GM23338 (cell line): ENCODE measurements around the gene TRMT61A. TPM values are rescaled to one million over a fixed set of nuclear protein-coding genes. Genes with fewer than 3 reads are reported as not detected.

Experiments used
- ATAC-seq: fragments of 200-7000 bp; cut with Tn5 transposase; 3 replicates; pipeline ENCODE4 v1.9.1; 2020
- DNase-seq: peaks from one replicate; pipeline ENCODE4 v3.0.0-alpha.2; 2015; ENCODE audit warnings: low spot score
- H2AFZ ChIP-seq: fragments of 200-600 bp; sonication (generic); 2 replicates; pipeline ENCODE4 v1.8.0; 2016; ENCODE audit warnings: antibody characterized with exemption, mild to moderate bottlenecking, moderate library complexity
- H3F3A ChIP-seq: fragments of 200-600 bp; sonication (generic); replicated peaks from 2 replicates; pipeline ENCODE4 v1.8.0; 2017; ENCODE audit warnings: antibody characterized with exemption, mixed run types, low read depth
- H3K27ac ChIP-seq: fragments of 200-600 bp; sonication (generic); 2 replicates; pipeline ENCODE4 v1.6.1; 2016; ENCODE audit warnings: low read depth
- H3K27me3 ChIP-seq: fragments of 200-600 bp; sonication (generic); 2 replicates; pipeline ENCODE4 v1.8.0; 2016; ENCODE audit warnings: mild to moderate bottlenecking, mixed run types, moderate library complexity; ENCODE audit not compliant: insufficient read depth
- H3K36me3 ChIP-seq: fragments of 200-600 bp; sonication (generic); 2 replicates; pipeline ENCODE4 v1.8.0; 2016; ENCODE audit warnings: mild to moderate bottlenecking; ENCODE audit not compliant: insufficient read depth
- H3K4me1 ChIP-seq: fragments of 200-600 bp; sonication (generic); 2 replicates; pipeline ENCODE4 v1.8.0; 2016; ENCODE audit warnings: mild to moderate bottlenecking, moderate library complexity; ENCODE audit not compliant: insufficient read depth
- H3K4me2 ChIP-seq: fragments of 200-600 bp; sonication (generic); 2 replicates; pipeline ENCODE4 v1.7.1; 2017; ENCODE audit warnings: mixed run types
- H3K4me3 ChIP-seq: fragments of 200-600 bp; sonication (generic); 2 replicates; pipeline ENCODE4 v1.6.1; 2016; ENCODE audit warnings: mixed run types
- H3K79me2 ChIP-seq: fragments of 200-600 bp; sonication (generic); replicated peaks from 2 replicates; pipeline ENCODE4 v1.8.0; 2017; ENCODE audit warnings: mild to moderate bottlenecking; ENCODE audit not compliant: insufficient read depth
- H3K9me2 ChIP-seq: fragments of 200-600 bp; sonication (generic); 2 replicates; pipeline ENCODE4 v1.8.0; 2017; ENCODE audit not compliant: insufficient read depth
- H4K20me1 ChIP-seq: fragments of 200-600 bp; sonication (generic); replicated peaks from 2 replicates; pipeline ENCODE4 v1.8.0; 2017; ENCODE audit warnings: mild to moderate bottlenecking; ENCODE audit not compliant: insufficient read depth
- H3K27ac Mint-ChIP-seq: 2 replicates; pipeline ENCODE4 v1.8.0; 2020; ENCODE audit warnings: inconsistent platforms, mild to moderate bottlenecking, moderate library complexity, mixed read lengths
- H3K27me3 Mint-ChIP-seq: 3 replicates; pipeline ENCODE4 v1.8.0; 2022; ENCODE audit warnings: low read depth, mild to moderate bottlenecking, moderate library complexity, mixed read lengths, inconsistent platforms; ENCODE audit not compliant: insufficient read depth, poor library complexity
- H3K36me3 Mint-ChIP-seq: 3 replicates; pipeline ENCODE4 v1.8.0; 2021; ENCODE audit warnings: low read depth, mild to moderate bottlenecking, inconsistent platforms, moderate library complexity, mixed read lengths
- H3K4me1 Mint-ChIP-seq: 3 replicates; pipeline ENCODE4 v1.8.0; 2020; ENCODE audit warnings: mild to moderate bottlenecking, inconsistent platforms, mixed read lengths
- H3K4me3 Mint-ChIP-seq: 3 replicates; pipeline ENCODE4 v1.8.0; 2021; ENCODE audit warnings: moderate library complexity, mild to moderate bottlenecking, inconsistent platforms, mixed read lengths
- H3K9me3 Mint-ChIP-seq: 3 replicates; pipeline ENCODE4 v1.8.0; 2020; ENCODE audit warnings: moderate library complexity, mild to moderate bottlenecking, inconsistent platforms, mixed read lengths
- CREB1 ChIP-seq: fragments of 250-450 bp; sonication (Bioruptor Pico); IDR thresholded peaks from 2 replicates; pipeline ENCODE4 v1.5.0; 2020; ENCODE audit warnings: low read depth, mild to moderate bottlenecking, moderate library complexity
- CTCF ChIP-seq, 2 experiments: fragments of 200-600 bp in 1 of 2; sonication (generic) in 1 of 2; conservative IDR thresholded peaks; 2 replicates each; pipeline versions ENCODE4 v1.5.1 to v1.6.1; 2016 to 2017; ENCODE audit warnings: antibody characterized with exemption in 2 of 2, low read depth in 2 of 2, mild to moderate bottlenecking in 2 of 2, moderate library complexity in 1 of 2
- ETS1 ChIP-seq: IDR thresholded peaks from 2 replicates; pipeline ENCODE4 v1.6.1; 2016; ENCODE audit warnings: antibody characterized with exemption
- EZH2 ChIP-seq: fragments of 200-600 bp; sonication (generic); IDR thresholded peaks from one replicate; pipeline ENCODE4 v1.8.0; 2017; ENCODE audit warnings: antibody characterized with exemption, mild to moderate bottlenecking, low read depth; ENCODE audit not compliant: unreplicated experiment
- EZH2phosphoT487 ChIP-seq: fragments of 200-600 bp; sonication (generic); IDR thresholded peaks from one replicate; pipeline ENCODE4 v1.8.1; 2018; ENCODE audit warnings: antibody characterized with exemption; ENCODE audit not compliant: unreplicated experiment
- JUNB ChIP-seq: IDR thresholded peaks from one replicate; pipeline ENCODE4 v1.6.1; 2016; ENCODE audit warnings: antibody characterized with exemption; ENCODE audit not compliant: unreplicated experiment
- NANOG ChIP-seq: IDR thresholded peaks from 2 replicates; pipeline ENCODE4 v1.6.1; 2016; ENCODE audit warnings: antibody characterized with exemption, borderline replicate concordance
- POLR2AphosphoS5 ChIP-seq: IDR thresholded peaks from 2 replicates; pipeline ENCODE4 v1.6.1; 2016; ENCODE audit warnings: antibody characterized with exemption, low read depth
- REST ChIP-seq: IDR thresholded peaks from one replicate; pipeline ENCODE4 v1.6.1; 2018; ENCODE audit warnings: antibody characterized with exemption; ENCODE audit not compliant: unreplicated experiment
- STAT1 ChIP-seq: IDR thresholded peaks from one replicate; pipeline ENCODE4 v1.6.1; 2016; ENCODE audit warnings: antibody characterized with exemption; ENCODE audit not compliant: unreplicated experiment
- ZNF114 ChIP-seq: fragments of 250-450 bp; sonication (Bioruptor Pico); IDR thresholded peaks from 2 replicates; pipeline ENCODE4 v1.5.0; 2020; ENCODE audit warnings: mild to moderate bottlenecking, moderate library complexity
- ZNF331 ChIP-seq: fragments of 250-450 bp; sonication (Bioruptor Pico); IDR thresholded peaks from 2 replicates; pipeline ENCODE4 v1.5.0; 2020; ENCODE audit warnings: low read depth, mild to moderate bottlenecking, moderate library complexity
- ZNF462 ChIP-seq: fragments of 250-450 bp; sonication (Bioruptor Pico); IDR thresholded peaks from 2 replicates; pipeline ENCODE4 v1.5.0; 2020; ENCODE audit warnings: mild to moderate bottlenecking, moderate library complexity
- polyA plus RNA-seq: library from polyadenylated mRNA; unstranded; fragments of >200 nt; fragmentation: Nextera tagmentation; extraction: Ambion mirVana; gene quantifications from 2 replicates; pipeline ENCODE4 v1.2.1, GENCODE V29; 2016
- total RNA-seq: library from RNA; depleted of rRNA; stranded (reverse); fragments of >200 nt; shearing (Covaris generic); gene quantifications from 2 replicates; pipeline ENCODE4 v1.2.3, GENCODE V29; 2014

TRMT61A gene
- total and polyA plus RNA-seq, 2 experiments from 2014 or later: 13.4 to 28.2 TPM

GRCh38 chr14:103545915-103546651 is 17.1 kb downstream of the TRMT61A start:
- no peaks in the 10 kb centered on the region for H3K36me3 ChIP-seq
- Mint-ChIP-seq H3K27ac (no peak overlapping the region), H3K9me3 (no peaks in the 10 kb centered on the region), H3K36me3 (no peaks in the 10 kb centered on the region), H3K27me3 (peaks cover 10% of the 10 kb centered on the region), H3K4me3 (no peak overlapping the region), H3K4me1 (peaks cover 9% of the 10 kb centered on the region; the same call in 1 of the 3 replicates)
- DNase-seq: no peak
- no peaks in the 10 kb centered on the region for H3K27me3 ChIP-seq
- H3K4me2 ChIP-seq: no peak overlapping the region
- 0 out of 2 replicates have a peak, but pooled peaks cover 3% of the 10 kb centered on the region for H3F3A ChIP-seq
- TF ChIP-seq CTCF (conservative IDR thresholded peaks at IDR 0.05; ENCODE audit: low read depth in 2 of 2) (no peak), EZH2phosphoT487 (no peak), ZNF462 (CRISPR knock-in tag) (no peak), JUNB (no peak), ZNF331 (CRISPR knock-in tag) (no peak), ZNF114 (CRISPR knock-in tag) (no peak), POLR2AphosphoS5 (no peak), CREB1 (CRISPR knock-in tag) (no peak), ETS1 (no peak), EZH2 (no peak), NANOG (no peak), STAT1 (no peak), REST (no peak)
- peaks cover 18% of the 10 kb centered on the region for H3K4me1 ChIP-seq
- no peak overlapping the region for H3K4me3 ChIP-seq
- ATAC-seq: no peak
- no peak overlapping the region for H2AFZ ChIP-seq
- H3K9me2 ChIP-seq: no peaks in the 10 kb centered on the region
- no peaks in the 10 kb centered on the region for H4K20me1 ChIP-seq
- H3K79me2 ChIP-seq: no peaks in the 10 kb centered on the region
- no peak overlapping the region for H3K27ac ChIP-seq
